RKO (cell line): Measurements from ENCODE around the gene ASGR2.
"Not testable (repeated sequence)": the region's sequence is repeated elsewhere in the genome, so short reads cannot be mapped to it uniquely, and the experiment has no call there.

Experiments
- DNase-seq: peaks from one replicate; pipeline ENCODE4 v3.0.0-alpha.2; 2016; ENCODE audit warnings: low spot score

The ASGR2 gene

GRCh38 chr17:7098802-7099459 is 15.7 kb downstream of the ASGR2 start:
- no peak for DNase-seq

GRCh38 chr17:7097940-7098339 is 16.7 kb downstream of the ASGR2 start:
- no peak for DNase-seq

- DNase-seq = no peak
Measured at GRCh38 chr17:7095625-7096024, 19.0 kb downstream of the ASGR2 start.

- DNase-seq = no peak
Measured at GRCh38 chr17:7094652-7095019, 20.0 kb downstream of the ASGR2 start.

DNA sequence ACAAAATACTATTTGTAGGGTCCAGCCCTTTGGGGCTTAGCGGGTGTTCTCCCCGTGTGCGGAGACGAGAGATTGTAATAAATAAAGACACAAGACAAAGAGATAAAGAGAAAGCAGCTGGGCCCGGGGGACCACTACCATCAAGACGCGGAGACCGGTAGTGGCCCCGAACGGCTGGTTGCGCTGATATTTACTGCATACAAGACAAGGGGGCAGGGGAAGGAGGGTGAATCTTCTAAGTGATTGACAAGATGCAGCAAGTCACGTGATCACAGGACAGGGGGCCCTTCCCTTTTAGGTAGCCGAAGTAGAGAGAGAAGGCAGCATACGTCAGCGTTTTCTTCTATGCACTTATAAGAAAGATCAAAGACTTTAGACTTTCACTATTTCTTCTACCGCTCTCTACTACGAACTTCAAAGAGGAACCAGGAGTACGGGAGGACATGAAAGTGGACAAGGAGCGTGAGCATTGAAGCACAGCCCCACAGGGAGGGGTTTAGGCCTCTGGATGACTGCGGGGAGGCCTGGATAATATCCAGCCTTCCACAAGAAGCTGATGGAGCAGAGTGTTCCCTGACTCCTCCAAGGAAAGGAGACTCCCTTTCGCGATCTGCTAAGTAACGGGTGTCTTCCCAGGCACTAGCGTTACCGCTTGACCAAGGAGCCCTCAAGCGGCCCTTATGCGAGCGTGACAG is 23.2 kb downstream of the ASGR2 start:
- DNase-seq = not testable (repeated sequence)

GRCh38 chr17:7089570-7089969 is 25.1 kb downstream of the ASGR2 start:
- not testable (repeated sequence) for DNase-seq

GRCh38 chr17:7088442-7088841 is 26.2 kb downstream of the ASGR2 start:
- DNase-seq = not testable (repeated sequence)

DNA sequence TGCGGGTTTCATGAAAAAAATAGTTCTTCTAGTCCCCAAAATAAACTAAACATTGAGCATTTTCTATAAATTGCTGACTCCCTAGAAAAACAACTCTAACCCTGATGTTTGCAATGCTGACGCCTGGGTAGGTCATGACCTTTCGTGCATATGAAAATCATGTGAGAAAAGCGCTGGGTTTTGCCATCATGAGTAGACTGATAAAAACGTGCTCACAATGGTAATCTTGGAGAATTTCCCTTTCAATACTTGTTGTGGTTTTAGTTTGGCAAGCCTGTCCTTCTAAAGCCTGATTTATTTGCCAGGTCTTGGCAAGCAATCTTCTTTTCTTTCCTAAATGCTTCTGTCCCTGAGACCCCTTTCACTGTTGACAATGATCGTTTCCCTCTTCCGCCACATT is 30.5 kb downstream of the ASGR2 start:
- DNase-seq = no peak

DNA sequence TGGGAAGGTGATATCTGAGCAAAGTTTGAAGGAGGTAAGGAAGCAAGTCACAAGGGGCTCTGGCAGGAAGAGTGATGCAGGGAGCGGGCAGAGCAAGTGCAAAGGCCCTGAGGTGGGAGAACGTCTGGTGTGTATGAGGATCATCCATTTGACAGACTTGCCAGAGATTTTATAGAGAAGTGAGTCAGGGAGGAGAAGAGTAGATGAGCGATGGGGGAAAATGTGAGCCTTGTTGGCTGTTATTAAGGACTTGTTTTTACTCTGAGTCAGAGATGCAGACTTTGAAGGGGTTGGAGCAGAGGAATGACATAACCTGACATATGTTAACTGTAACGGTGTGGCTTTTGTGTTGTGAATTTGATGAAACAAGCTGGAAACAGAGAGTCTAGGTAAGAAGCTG is 31.0 kb downstream of the ASGR2 start:
- DNase-seq = no peak

DNA sequence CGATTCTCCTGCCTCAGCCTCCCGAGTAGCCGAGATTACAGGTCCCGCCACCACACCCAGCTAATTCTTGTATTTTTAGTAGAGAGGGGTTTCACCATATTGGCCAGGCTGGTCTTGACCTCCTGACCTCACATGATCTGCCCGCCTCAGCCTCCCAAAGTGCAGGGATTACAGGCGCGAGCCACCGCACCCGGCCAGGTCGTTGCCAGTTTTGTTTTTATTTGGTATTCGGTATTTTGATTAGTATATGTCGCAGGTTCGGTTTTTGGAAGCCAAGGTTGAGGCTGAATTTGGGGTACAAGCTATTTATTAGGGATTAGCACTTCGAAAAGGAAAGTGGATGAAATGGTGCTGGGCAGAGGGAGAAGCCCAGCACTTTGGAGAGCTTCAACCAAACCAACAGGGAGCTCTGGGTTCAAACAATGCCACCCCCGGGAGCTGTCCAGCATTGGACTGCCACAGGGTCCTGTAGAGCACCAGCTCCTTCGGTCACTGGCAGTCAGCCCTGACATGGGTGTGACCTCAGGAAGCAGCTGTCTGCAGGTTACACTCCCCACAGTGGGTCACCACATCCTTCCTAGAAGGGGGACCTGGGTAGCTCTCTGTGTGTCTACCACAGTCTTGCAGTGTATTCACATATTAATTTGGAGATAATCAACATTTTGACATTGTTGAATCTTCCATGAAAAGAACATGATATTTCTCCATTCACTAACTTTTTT is 33.1 kb downstream of the ASGR2 start:
- DNase-seq = no peak

DNA sequence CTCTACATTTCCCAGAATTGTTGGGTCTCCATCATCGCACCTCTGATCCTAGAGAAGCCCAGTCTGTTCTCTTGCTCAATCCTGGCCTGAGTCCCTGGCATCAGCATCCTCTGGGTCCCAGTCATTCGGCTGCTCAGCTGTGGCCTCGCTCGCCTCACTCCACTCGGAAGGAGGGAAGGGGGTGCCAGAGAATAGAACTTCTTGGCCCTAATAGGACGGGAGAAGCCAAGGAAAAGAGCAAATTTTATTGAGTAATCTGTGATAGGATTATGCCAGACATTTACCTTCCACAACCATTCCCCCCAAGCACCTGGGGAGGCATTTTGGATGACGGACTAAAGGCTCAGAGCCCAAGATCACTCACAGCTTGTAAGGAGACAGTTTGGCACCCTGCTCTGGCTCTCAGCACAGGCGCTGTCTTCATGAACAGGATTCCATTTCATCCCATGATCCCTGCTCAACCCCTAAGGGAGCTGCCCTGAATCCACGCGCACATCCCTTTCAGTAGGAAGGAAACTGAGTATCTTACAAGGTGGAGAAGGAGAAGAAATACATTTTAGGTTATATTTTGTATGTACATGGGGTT is 34.1 kb downstream of the ASGR2 start:
- no peak for DNase-seq

DNA sequence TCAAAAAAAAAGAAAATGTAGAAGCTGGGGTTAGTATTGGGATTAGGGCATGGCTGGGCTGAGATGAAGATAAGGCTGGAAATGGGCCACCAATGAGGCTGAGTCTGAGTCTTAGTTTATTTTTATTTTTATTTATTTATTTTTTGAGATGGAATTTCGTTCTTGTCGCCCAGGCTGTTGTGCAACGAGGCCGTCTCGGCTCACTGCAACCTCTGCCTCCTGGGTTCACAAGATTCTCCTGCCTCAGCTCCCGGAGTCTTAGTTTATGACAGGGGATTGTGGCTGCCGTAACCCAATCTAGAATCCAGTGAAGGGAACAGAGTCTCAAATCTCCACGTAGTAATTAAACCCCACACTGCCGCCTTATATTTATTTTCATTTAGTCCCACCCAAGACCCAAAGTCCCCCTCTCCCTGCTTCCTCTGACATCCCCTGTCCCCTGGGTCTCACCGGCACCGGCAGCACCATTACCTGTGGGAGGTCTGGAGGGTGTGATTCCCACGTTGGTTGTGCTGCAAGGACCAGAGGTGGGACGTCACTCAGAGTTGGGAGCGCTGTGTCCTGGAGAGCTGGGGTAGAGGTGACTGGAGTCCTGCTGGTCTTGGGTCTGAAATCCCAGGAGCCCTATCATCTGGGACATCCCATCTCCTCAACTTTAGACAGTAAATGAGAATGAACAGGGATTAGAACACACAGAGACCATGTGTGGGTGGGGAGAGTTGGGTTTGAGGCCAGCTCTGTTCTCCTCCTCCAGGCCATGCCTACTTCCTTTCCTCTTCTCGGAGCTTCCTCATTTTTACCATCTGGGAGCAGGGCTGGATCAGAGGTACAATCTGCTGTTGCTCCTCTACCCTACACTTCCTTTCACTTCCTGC is 34.8 kb downstream of the ASGR2 start, which contains the start of gene CLEC10A:
Gene CLEC10A, minus strand, starts transcription at position 671 of the 875 bp plus-strand sequence. CDS start 1,439 bp downstream, outside the sequence.
- no peak for DNase-seq

DNA sequence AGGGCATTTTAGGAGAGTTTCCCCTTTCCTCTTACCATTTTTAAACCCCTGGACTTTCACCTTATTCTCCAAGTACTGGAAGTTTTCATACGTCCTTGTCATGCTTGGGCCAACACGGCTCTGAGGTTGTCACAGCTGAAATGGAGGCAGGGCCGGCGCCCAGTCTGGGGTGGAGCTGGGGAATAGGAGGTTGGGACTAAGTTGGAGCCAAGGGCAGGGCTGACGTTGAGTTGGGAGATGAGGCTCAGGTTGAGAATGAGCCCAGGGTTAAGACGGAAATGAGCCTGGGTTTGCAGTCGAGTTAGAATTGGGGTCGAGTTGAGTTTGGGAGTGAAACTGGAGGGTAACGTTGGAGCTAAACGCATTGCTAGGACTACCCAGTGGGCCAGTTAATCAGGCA is 35.9 kb downstream of the ASGR2 start:
- no peak for DNase-seq

- DNase-seq = no peak
Measured at GRCh38 chr17:7077911-7078546, 36.6 kb downstream of the ASGR2 start.

GRCh38 chr17:7074931-7075330 is 39.7 kb downstream of the ASGR2 start:
- no peak for DNase-seq

DNA sequence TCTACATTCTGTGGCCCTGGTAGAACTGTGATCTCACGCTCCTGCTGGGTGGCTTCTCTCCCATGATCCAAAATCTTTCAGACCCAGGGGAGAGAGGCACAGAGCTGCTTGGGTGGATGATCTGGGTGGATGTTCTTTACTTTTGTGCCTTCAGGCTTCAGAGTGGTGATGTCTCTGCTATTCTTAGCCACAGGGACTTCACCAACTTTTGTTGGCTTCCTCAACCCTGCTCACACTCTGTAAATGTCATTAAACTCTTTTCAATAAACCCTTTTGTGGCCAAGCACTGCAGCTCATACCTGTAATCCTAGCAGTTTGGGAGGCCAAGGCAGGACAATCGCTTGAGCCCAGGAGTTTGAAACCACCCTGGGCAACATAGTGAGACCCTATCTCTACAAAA is 42.2 kb downstream of the ASGR2 start:
- DNase-seq = no peak

- DNase-seq = no peak
Measured at GRCh38 chr17:7070712-7071111, 43.9 kb downstream of the ASGR2 start.

- DNase-seq = no peak
Measured at GRCh38 chr17:7068268-7068667, 46.4 kb downstream of the ASGR2 start.

- no peak for DNase-seq
Measured at GRCh38 chr17:7067198-7067597, 47.4 kb downstream of the ASGR2 start.

DNA sequence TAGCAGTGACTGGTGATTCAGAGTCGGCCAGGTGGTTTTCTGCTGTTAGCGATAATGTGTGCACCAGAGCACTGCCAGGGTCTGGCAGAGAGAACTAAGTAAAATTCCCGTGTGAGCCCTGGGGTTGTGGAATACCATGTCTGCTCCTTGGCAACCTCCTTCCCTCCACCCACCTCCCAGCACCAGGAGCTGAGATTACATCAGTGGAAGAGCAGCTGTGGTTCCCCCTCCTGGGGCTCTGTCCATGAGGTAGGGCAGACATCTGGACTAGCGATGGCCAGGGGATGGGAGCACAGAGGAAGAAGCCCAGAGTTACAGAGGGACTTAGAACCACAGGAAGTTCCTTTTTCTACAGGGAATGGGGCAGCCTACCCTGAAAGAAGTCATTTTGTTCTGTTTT is 50.4 kb downstream of the ASGR2 start:
- no peak for DNase-seq

GRCh38 chr17:7063518-7064094 is 51.0 kb downstream of the ASGR2 start:
- no peak for DNase-seq
